ENCODE measurements around the gene CLTB. TPM values are rescaled to one million over a fixed set of nuclear protein-coding genes. Genes with fewer than 3 reads are reported as not detected.

Gene CLTB
- total and polyA plus RNA-seq, 2 of the 13 experiments (the other 11 are each of a cell fraction or from before 2014, with no cell fraction given): 23.3 to 33.8 TPM

DNA sequence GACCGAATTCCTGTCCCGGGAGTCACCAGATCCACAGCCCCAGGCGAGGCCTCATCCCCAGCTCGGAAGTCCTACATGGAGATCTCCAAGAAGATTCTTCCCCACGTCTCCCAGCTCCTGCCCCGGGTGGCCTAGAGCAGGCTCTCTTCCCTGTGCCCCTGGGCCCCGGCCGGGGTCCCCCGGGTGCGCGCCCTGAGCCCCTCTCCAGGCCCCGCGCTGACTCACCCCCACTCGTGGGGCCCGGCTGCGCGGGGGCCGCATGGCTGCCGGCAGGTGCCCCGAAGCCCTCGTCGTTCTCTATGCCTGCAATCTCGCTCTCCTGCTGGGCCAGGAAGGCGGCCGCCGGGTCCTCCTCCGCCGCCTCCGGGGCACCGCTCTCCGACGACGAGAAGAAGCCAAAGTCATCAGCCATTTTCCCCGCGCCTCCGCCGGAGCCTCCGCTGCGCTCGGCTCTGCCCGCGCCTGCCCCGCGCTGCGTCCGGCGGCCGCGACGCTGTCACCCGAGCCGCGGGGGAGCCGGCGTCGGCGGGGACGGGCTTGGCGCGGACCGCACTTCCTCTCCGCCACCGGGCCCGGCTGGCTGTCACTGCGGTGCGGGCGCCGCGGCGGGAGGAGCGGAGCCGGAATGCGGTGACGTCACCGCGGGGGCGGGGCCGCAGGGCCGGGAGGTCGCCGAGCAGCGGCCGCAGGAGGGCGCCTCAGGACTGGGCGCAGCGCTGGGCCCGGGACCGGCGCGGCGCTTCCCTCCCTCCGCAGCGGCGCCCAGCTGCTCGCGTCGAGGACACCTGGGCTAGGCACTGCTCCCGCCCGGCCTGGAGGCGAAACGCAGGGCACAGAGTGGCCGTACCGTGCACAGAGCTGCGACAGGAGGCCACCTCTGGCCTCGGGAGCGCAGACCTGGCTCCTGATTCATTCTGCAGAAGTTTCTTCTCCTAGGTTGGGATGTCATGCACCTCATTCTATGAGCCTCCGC, at the start of gene CLTB (continued):
- no peak for TF ChIP-seq TAF15 (IDR thresholded peaks at IDR 0.05; ENCODE audit: low read depth, low read length, poor library complexity, severe bottlenecking)
- no peak for TF ChIP-seq RBM39 (IDR thresholded peaks at IDR 0.05; ENCODE audit: low read depth, low read length, poor library complexity, severe bottlenecking)
- TF ChIP-seq, protein P1, sequence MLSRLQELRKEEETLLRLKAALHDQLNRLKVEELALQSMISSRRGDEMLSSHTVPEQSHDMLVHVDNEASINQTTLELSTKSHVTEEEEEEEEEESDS (CRISPR knock-in tag; IDR thresholded peaks at IDR 0.05; ENCODE audit: borderline replicate concordance): no peak
- TF ChIP-seq ZNF383 (CRISPR knock-in tag; IDR thresholded peaks at IDR 0.05; ENCODE audit: borderline replicate concordance): no peak
- no peak for TF ChIP-seq EED (CRISPR knock-in tag; IDR thresholded peaks at IDR 0.05)
- peak; percentile 64; the same call in 1 of the 2 replicates for TF ChIP-seq TOPORS (CRISPR knock-in tag; IDR thresholded peaks at IDR 0.05)
- peak; percentile 36; the same call in 1 of the 2 replicates for TF ChIP-seq ZNF431 (CRISPR knock-in tag; IDR thresholded peaks at IDR 0.05; ENCODE audit: borderline replicate concordance, low read depth)
- peak in 1 of 2 experiments; percentile 32; a peak in 1 of 4 replicates for TF ChIP-seq POLR2A (IDR thresholded peaks at IDR 0.05; ENCODE audit: insufficient read depth in 1 of 2, low read depth in 2 of 2, low read length in 2 of 2)
- TF ChIP-seq ZNF652 (CRISPR knock-in tag; IDR thresholded peaks at IDR 0.05; ENCODE audit: borderline replicate concordance, low read depth): no peak
- TF ChIP-seq, protein P2, sequence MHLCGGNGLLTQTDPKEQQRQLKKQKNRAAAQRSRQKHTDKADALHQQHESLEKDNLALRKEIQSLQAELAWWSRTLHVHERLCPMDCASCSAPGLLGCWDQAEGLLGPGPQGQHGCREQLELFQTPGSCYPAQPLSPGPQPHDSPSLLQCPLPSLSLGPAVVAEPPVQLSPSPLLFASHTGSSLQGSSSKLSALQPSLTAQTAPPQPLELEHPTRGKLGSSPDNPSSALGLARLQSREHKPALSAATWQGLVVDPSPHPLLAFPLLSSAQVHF (CRISPR knock-in tag; IDR thresholded peaks at IDR 0.05): no peak
- no peak for TF ChIP-seq KDM6A (CRISPR knock-in tag; IDR thresholded peaks at IDR 0.05; ENCODE audit: low read depth)
- no peak for TF ChIP-seq ZNF550 (CRISPR knock-in tag; IDR thresholded peaks at IDR 0.05; ENCODE audit: borderline replicate concordance)
- TF ChIP-seq CCDC6 (CRISPR knock-in tag; IDR thresholded peaks at IDR 0.05): peak; percentile 99
- peak; percentile 27; the same call in 1 of the 2 replicates for TF ChIP-seq GFI1 (CRISPR knock-in tag; IDR thresholded peaks at IDR 0.05; ENCODE audit: borderline replicate concordance)
- peak; percentile 66 for TF ChIP-seq NR2C2 (CRISPR knock-in tag; IDR thresholded peaks at IDR 0.05; ENCODE audit: borderline replicate concordance)
- TF ChIP-seq, protein P3, sequence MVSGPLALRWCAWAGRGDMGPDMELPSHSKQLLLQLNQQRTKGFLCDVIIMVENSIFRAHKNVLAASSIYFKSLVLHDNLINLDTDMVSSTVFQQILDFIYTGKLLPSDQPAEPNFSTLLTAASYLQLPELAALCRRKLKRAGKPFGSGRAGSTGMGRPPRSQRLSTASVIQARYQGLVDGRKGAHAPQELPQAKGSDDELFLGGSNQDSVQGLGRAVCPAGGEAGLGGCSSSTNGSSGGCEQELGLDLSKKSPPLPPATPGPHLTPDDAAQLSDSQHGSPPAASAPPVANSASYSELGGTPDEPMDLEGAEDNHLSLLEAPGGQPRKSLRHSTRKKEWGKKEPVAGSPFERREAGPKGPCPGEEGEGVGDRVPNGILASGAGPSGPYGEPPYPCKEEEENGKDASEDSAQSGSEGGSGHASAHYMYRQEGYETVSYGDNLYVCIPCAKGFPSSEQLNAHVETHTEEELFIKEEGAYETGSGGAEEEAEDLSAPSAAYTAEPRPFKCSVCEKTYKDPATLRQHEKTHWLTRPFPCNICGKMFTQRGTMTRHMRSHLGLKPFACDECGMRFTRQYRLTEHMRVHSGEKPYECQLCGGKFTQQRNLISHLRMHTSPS (CRISPR knock-in tag; IDR thresholded peaks at IDR 0.05; ENCODE audit: low read depth): peak; percentile 61; the same call in 1 of the 2 replicates
- no peak for TF ChIP-seq RCOR2 (CRISPR knock-in tag; IDR thresholded peaks at IDR 0.05)
- TF ChIP-seq IRF1 (CRISPR knock-in tag; IDR thresholded peaks at IDR 0.05; ENCODE audit: low read depth): no peak
- TF ChIP-seq, protein P4, sequence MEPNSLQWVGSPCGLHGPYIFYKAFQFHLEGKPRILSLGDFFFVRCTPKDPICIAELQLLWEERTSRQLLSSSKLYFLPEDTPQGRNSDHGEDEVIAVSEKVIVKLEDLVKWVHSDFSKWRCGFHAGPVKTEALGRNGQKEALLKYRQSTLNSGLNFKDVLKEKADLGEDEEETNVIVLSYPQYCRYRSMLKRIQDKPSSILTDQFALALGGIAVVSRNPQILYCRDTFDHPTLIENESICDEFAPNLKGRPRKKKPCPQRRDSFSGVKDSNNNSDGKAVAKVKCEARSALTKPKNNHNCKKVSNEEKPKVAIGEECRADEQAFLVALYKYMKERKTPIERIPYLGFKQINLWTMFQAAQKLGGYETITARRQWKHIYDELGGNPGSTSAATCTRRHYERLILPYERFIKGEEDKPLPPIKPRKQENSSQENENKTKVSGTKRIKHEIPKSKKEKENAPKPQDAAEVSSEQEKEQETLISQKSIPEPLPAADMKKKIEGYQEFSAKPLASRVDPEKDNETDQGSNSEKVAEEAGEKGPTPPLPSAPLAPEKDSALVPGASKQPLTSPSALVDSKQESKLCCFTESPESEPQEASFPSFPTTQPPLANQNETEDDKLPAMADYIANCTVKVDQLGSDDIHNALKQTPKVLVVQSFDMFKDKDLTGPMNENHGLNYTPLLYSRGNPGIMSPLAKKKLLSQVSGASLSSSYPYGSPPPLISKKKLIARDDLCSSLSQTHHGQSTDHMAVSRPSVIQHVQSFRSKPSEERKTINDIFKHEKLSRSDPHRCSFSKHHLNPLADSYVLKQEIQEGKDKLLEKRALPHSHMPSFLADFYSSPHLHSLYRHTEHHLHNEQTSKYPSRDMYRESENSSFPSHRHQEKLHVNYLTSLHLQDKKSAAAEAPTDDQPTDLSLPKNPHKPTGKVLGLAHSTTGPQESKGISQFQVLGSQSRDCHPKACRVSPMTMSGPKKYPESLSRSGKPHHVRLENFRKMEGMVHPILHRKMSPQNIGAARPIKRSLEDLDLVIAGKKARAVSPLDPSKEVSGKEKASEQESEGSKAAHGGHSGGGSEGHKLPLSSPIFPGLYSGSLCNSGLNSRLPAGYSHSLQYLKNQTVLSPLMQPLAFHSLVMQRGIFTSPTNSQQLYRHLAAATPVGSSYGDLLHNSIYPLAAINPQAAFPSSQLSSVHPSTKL (CRISPR knock-in tag; IDR thresholded peaks at IDR 0.05): no peak
- peak; percentile 72 for TF ChIP-seq MEIS2 (CRISPR knock-in tag; IDR thresholded peaks at IDR 0.05)
- peak; percentile 57; the same call in 1 of the 2 replicates for TF ChIP-seq ZNF292 (CRISPR knock-in tag; IDR thresholded peaks at IDR 0.05; ENCODE audit: borderline replicate concordance, low read depth)

Data from HepG2 (cell line).